Adrenal gland (tissue), 12 donors: ENCODE results near the gene TENM4. TPM values are rescaled to one million over a fixed set of nuclear protein-coding genes. Genes with fewer than 3 reads are reported as not detected.

Experiments used
- DNase-seq, 7 donors: peaks; one replicate each; pipeline ENCODE4 v3.0.0-alpha.2; 2019 to 2020
- H3K27ac ChIP-seq, 5 donors: fragments of 200-600 bp; sonication (generic) in 4 of 5; 1 replicate in 3 of 5; 2 replicates in 2 of 5; pipeline versions ENCODE4 v1.5.1 to v1.8.0; 2016 to 2020; ENCODE audit warnings: mild to moderate bottlenecking in 1 of 5
- H3K27me3 ChIP-seq: fragments of 200-600 bp; 2 replicates; pipeline ENCODE4 v1.8.0; 2021
- H3K36me3 ChIP-seq, 2 donors: fragments of 200-600 bp; replicated peaks in 1 of 2; 1 replicate in 1 of 2; 2 replicates in 1 of 2; pipeline versions ENCODE4 v1.5.1 to v1.8.0; 2018 to 2022
- H3K4me1 ChIP-seq, 2 donors: fragments of 200-600 bp; replicated peaks in 1 of 2; 1 replicate in 1 of 2; 2 replicates in 1 of 2; pipeline versions ENCODE4 v1.5.1 to v1.8.0; 2018 to 2021
- H3K4me3 ChIP-seq, 4 donors: fragments of 200-600 bp; sonication (generic) in 3 of 4; one replicate each; pipeline ENCODE4 v1.5.1; 2016 to 2018
- H3K9me3 ChIP-seq, 3 donors: fragments of 200-600 bp; sonication (generic) in 1 of 3; replicated peaks in 1 of 3; 1 replicate in 2 of 3; 2 replicates in 1 of 3; pipeline versions ENCODE4 v1.5.1 to v1.8.0; 2016 to 2021
- CTCF ChIP-seq, 6 experiments: fragments of 450-650 bp in 4 of 6; fragments of 200-600 bp in 2 of 6; sonication (generic) in 1 of 6; IDR thresholded peaks; 1 replicate in 5 of 6; 2 replicates in 1 of 6; pipeline versions ENCODE4 v1.5.1 to v1.8.0; 2016 to 2021; ENCODE audit warnings: antibody characterized with exemption in 6 of 6, mild to moderate bottlenecking in 2 of 6, moderate library complexity in 1 of 6
- POLR2A ChIP-seq, 2 donors: fragments of 450-650 bp; IDR thresholded peaks; one replicate each; pipeline ENCODE4 v1.6.1; 2017; ENCODE audit warnings: antibody characterized with exemption in 2 of 2, mild to moderate bottlenecking in 2 of 2, moderate library complexity in 1 of 2
- WGBS, 4 donors: extraction: QIAGEN DNeasy Blood & Tissue Kit in 2 of 4; methylation state at CpG; one replicate each; pipeline versions ENCODE4 v1.1.5 to v1.1.7; 2013 to 2017; 5-methylcytosine and 5-hydroxymethylcytosine counted together
- intact Hi-C, 2 donors: fragments of 100-400 bp; cut with DNase I; formaldehyde crosslinking; loops; one replicate each; pipeline versions ENCODE4 v1.14.1 to v1.15.0; 2022 to 2023
- polyA plus RNA-seq, 3 donors: library from polyadenylated mRNA; stranded (reverse); fragments of 200-250 nt in 2 of 3; fragments of 350-450 nt in 1 of 3; fragmentation: Illumina TruSeq in 1 of 3; extraction: RNeasy Lipid Tissue Mini Kit (QIAGEN cat#74804) in 1 of 3; gene quantifications; one replicate each; pipeline ENCODE4 v1.2.3, GENCODE V29; 2013 to 2014
- total RNA-seq, 9 donors: library from RNA; depleted of rRNA in 4 of 9; stranded (reverse); fragments of >200 nt in 4 of 9; fragments of 120-200 nt in 1 of 9; fragmentation: NEBNext Ultra II Directional in 1 of 9; extraction: Animal tissue kit (Norgen Biotek cat#: 25700) in 1 of 9; gene quantifications; one replicate each; pipeline versions ENCODE4 v1.1.0 to v1.2.4, GENCODE V29; 2013 to 2023
- donor health status: healthy with polysubstance abuse.
- donor health status: Bipolar disorder and iron deficiency.
- donor health status: DM: yes; HTN: yes; CAD: no.
- donor health status: DM: no; HTN: no; CAD: no.
- donor health status: DM: no; HTN: no; CAD: no.
- donor health status: DM: yes; HTN: yes; CAD: no.

Gene TENM4
- total and polyA plus RNA-seq, 12 donors, result 0.74 to 24.9 (median 6.7) TPM

GRCh38 chr11:78926633-78927338, 514.0 kb downstream of the TENM4 start:
- 69 to 81% (median 78%) methylated on average over 2 of the region's 2 CpGs for WGBS, 4 donors
- H3K36me3 ChIP-seq, result no peaks in the 10 kb centered on the region
- no peak for TF ChIP-seq POLR2A (IDR thresholded peaks at IDR 0.05)
- TF ChIP-seq CTCF (IDR thresholded peaks at IDR 0.05), result no peak
- no peak overlapping the region for H3K4me3 ChIP-seq
- intact Hi-C loops, result no loop called here
- H3K9me3 ChIP-seq, result no peaks in the 10 kb centered on the region
- no peak for DNase-seq
- H3K27ac ChIP-seq, result no peak overlapping the region
- H3K27me3 ChIP-seq, result no peaks in the 10 kb centered on the region
- H3K4me1 ChIP-seq, result no peaks in the 10 kb centered on the region

DNA sequence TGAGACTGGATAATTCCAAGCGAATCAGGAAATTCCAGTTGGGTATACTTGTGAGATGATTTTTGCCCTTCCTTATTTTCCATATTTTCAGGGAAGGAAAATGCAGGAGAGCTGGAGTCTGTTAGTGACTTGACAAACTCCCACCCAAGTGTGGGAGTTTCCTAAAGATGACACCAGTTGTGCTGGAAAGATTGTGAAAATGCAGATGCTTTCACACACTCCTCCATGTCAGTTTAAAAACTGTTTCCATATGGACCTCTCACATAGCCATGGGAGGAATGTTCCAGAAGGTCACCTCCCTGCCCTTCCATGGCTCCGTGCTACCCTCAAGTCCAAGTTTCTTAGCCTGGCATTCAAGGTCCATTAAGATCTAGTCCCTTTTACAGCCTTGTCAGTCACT, 515.4 kb downstream of the TENM4 start:
- no peak overlapping the region for H3K4me3 ChIP-seq
- no peaks in the 10 kb centered on the region for H3K9me3 ChIP-seq
- H3K4me1 ChIP-seq, result no peaks in the 10 kb centered on the region
- DNase-seq, result no peak
- intact Hi-C loops, result no loop called here
- WGBS, 4 donors, result 78 to 90% (median 84%) methylated on average over 2 of the region's 2 CpGs
- H3K27ac ChIP-seq, result no peak overlapping the region
- no peak for TF ChIP-seq CTCF (IDR thresholded peaks at IDR 0.05)
- no peak for TF ChIP-seq POLR2A (IDR thresholded peaks at IDR 0.05)
- H3K36me3 ChIP-seq, result no peaks in the 10 kb centered on the region
- no peaks in the 10 kb centered on the region for H3K27me3 ChIP-seq

- WGBS, 4 donors, result 93 to 100% (median 95%) methylated on average over 4 to 5 of the region's 5 CpGs
- Histone ChIP-seq H3K27me3 (no peaks in the 10 kb centered on the region), H3K36me3 (no peaks in the 10 kb centered on the region), H3K27ac (no peak overlapping the region), H3K4me1 (no peaks in the 10 kb centered on the region), H3K9me3 (no peaks in the 10 kb centered on the region), H3K4me3 (no peak overlapping the region)
- TF ChIP-seq POLR2A (IDR thresholded peaks at IDR 0.05) (no peak), CTCF (IDR thresholded peaks at IDR 0.05) (no peak)
- no peak for DNase-seq
- intact Hi-C loops, result no loop called here
Observed at GRCh38 chr11:78922859-78923625, 517.8 kb downstream of the TENM4 start.

- no peaks in the 10 kb centered on the region for H3K9me3 ChIP-seq
- TF ChIP-seq POLR2A (IDR thresholded peaks at IDR 0.05) (no peak), CTCF (IDR thresholded peaks at IDR 0.05) (no peak)
- no peaks in the 10 kb centered on the region for H3K27me3 ChIP-seq
- H3K27ac ChIP-seq, result no peak overlapping the region
- H3K4me1 ChIP-seq, result no peaks in the 10 kb centered on the region
- 79 to 84% (median 81%) methylated on average over 3 of the region's 3 CpGs for WGBS, 4 donors
- H3K36me3 ChIP-seq, result no peaks in the 10 kb centered on the region
- DNase-seq, result no peak
- H3K4me3 ChIP-seq, result no peak overlapping the region
- intact Hi-C loops, result no loop called here
Observed at GRCh38 chr11:78921509-78921908, 519.3 kb downstream of the TENM4 start.
